B cell (primary cell): ENCODE data around the gene CFAP61. TPM values are rescaled to one million over a fixed set of nuclear protein-coding genes. Genes with fewer than 3 reads are reported as not detected.

ENCODE experiments used
- ATAC-seq: fragments of 200-7000 bp; cut with Tn5 transposase; one replicate; pipeline ENCODE4 v1.10.0; 2021; ENCODE audit warnings: low read depth, mild to moderate bottlenecking, moderate number of reproducible peaks, moderate library complexity
- CTCF ChIA-PET: fragments of 350-600 bp; sonication (Branson Sonifier 250); formaldehyde crosslinking; loops from one replicate; lab custom pipeline; 2021; ENCODE audit warnings: antibody characterized with exemption, inconsistent platforms; lab: Charles Lee
- POLR2A ChIA-PET: fragments of 350-600 bp; sonication (Branson Sonifier 250); formaldehyde crosslinking; loops from one replicate; lab custom pipeline; 2021; ENCODE audit warnings: antibody characterized with exemption; lab: Charles Lee
- DNase-seq: peaks from one replicate; pipeline ENCODE4 v3.0.0; 2013
- H2AFZ ChIP-seq: 2 replicates; pipeline ENCODE4 v1.6.1; 2012; ENCODE audit warnings: mild to moderate bottlenecking, low read depth, low read length; ENCODE audit not compliant: insufficient read depth, poor library complexity, severe bottlenecking
- H3K27ac ChIP-seq, 2 donors: 1 replicate in 1 of 2; 2 replicates in 1 of 2; pipeline ENCODE4 v1.5.1; 2012 to 2013; ENCODE audit warnings: low read length in 2 of 2, mild to moderate bottlenecking in 2 of 2, moderate library complexity in 1 of 2
- H3K27me3 ChIP-seq, 4 experiments: fragments of 200-600 bp in 1 of 4; sonication (generic) in 1 of 4; replicated peaks in 1 of 4; 1 replicate in 2 of 4; 2 replicates in 2 of 4; pipeline versions ENCODE4 v1.6.1 to v1.7.0; 2013 to 2016; ENCODE audit warnings: low read length in 3 of 4, mild to moderate bottlenecking in 2 of 4, mixed read lengths in 1 of 4, moderate library complexity in 1 of 4; ENCODE audit not compliant: insufficient read depth in 4 of 4, control insufficient read depth in 3 of 4; ENCODE audit errors: control extremely low read depth in 1 of 4
- H3K36me3 ChIP-seq, 2 experiments: replicated peaks in 1 of 2; 1 replicate in 1 of 2; 2 replicates in 1 of 2; pipeline versions ENCODE4 v1.6.1 to v1.7.1; 2013; ENCODE audit warnings: low read length in 1 of 2; ENCODE audit not compliant: insufficient read depth in 2 of 2, control insufficient read depth in 1 of 2; ENCODE audit errors: control extremely low read depth in 1 of 2, extremely low read depth in 1 of 2
- H3K4me1 ChIP-seq, 2 donors: fragments of 200-600 bp in 1 of 2; sonication (generic) in 1 of 2; 1 replicate in 1 of 2; 2 replicates in 1 of 2; pipeline versions ENCODE4 v1.5.1 to v1.6.1; 2013 to 2017; ENCODE audit warnings: low read length in 2 of 2; ENCODE audit not compliant: control insufficient read depth in 2 of 2, insufficient read depth in 2 of 2
- H3K4me2 ChIP-seq: replicated peaks from 2 replicates; pipeline ENCODE3; 2012; ENCODE audit warnings: mild to moderate bottlenecking, low read depth, low read length; ENCODE audit not compliant: poor library complexity, severe bottlenecking
- H3K4me3 ChIP-seq, 5 experiments: fragments of 200-600 bp in 1 of 5; sonication (generic) in 1 of 5; 1 replicate in 3 of 5; 2 replicates in 2 of 5; pipeline versions ENCODE4 v1.5.1 to v1.7.0; 2011 to 2016; ENCODE audit warnings: low read length in 4 of 5, mild to moderate bottlenecking in 4 of 5, low read depth in 2 of 5, control low read depth in 1 of 5, moderate library complexity in 1 of 5; ENCODE audit not compliant: insufficient read depth in 1 of 5; ENCODE audit errors: control extremely low read depth in 1 of 5, extremely low read depth in 1 of 5
- H3K79me2 ChIP-seq: fragments of 200-600 bp; sonication (generic); one replicate; pipeline ENCODE4 v1.6.0; 2016; ENCODE audit warnings: low read length; ENCODE audit not compliant: control insufficient read depth, insufficient read depth
- H3K9ac ChIP-seq: fragments of 200-600 bp; sonication (generic); 2 replicates; pipeline ENCODE4 v1.6.1; 2017; ENCODE audit warnings: mild to moderate bottlenecking, low read length, moderate library complexity
- H3K9me3 ChIP-seq, 3 donors: one replicate each; pipeline versions ENCODE4 v1.6.1 to v1.7.1; 2013; ENCODE audit warnings: low read length in 2 of 3; ENCODE audit not compliant: control insufficient read depth in 2 of 3, insufficient read depth in 1 of 3; ENCODE audit errors: control extremely low read depth in 1 of 3
- H4K20me1 ChIP-seq: 2 replicates; pipeline ENCODE4 v1.6.0; 2012; ENCODE audit warnings: mild to moderate bottlenecking, low read length; ENCODE audit not compliant: insufficient read depth, control insufficient read depth, poor library complexity, severe bottlenecking
- H3K27ac Mint-ChIP-seq: one replicate; pipeline ENCODE4 v1.8.0; 2021; ENCODE audit warnings: mixed read lengths
- H3K27me3 Mint-ChIP-seq: one replicate; pipeline ENCODE4 v1.8.0; 2021; ENCODE audit warnings: mixed read lengths
- H3K4me1 Mint-ChIP-seq: one replicate; pipeline ENCODE4 v1.8.0; 2021; ENCODE audit warnings: mixed read lengths
- H3K4me3 Mint-ChIP-seq: one replicate; pipeline ENCODE4 v1.8.0; 2021; ENCODE audit warnings: mixed read lengths
- H3K9me3 Mint-ChIP-seq: one replicate; pipeline ENCODE4 v1.8.0; 2022; ENCODE audit warnings: mixed read lengths; ENCODE audit not compliant: insufficient read depth
- CTCF ChIP-seq: fragments of 200-600 bp; IDR thresholded peaks from one replicate; pipeline ENCODE4 v1.8.0; 2022; ENCODE audit warnings: antibody characterized with exemption, mild to moderate bottlenecking
- EZH2 ChIP-seq: IDR thresholded peaks from 2 replicates; pipeline ENCODE4 v1.6.1; 2012; ENCODE audit warnings: borderline replicate concordance, low read depth, mild to moderate bottlenecking, moderate library complexity, low read length; ENCODE audit not compliant: insufficient read depth, poor library complexity, severe bottlenecking
- WGBS: methylation state at CpG from one replicate; pipeline ENCODE4 v1.1.5; 2013; ENCODE audit warnings: missing lambda C conversion rate; ENCODE audit not compliant: insufficient coverage; 5-methylcytosine and 5-hydroxymethylcytosine counted together
- intact Hi-C: fragments of 100-400 bp; cut with micrococcal nuclease; formaldehyde crosslinking; loops from one replicate; pipeline ENCODE4 v1.10.0; 2022
- polyA plus RNA-seq: library from polyadenylated mRNA; depleted of rRNA; stranded (reverse); fragments of >200 nt; gene quantifications from 2 replicates; pipeline ENCODE4 v1.2.3, GENCODE V29; 2012
- total RNA-seq, 2 donors: library from RNA; stranded (reverse); fragments of 120-200 nt in 1 of 2; gene quantifications; 1 replicate in 1 of 2; 2 replicates in 1 of 2; pipeline versions ENCODE4 v1.2.3 to v1.2.4, GENCODE V29; 2013 to 2022

Gene CFAP61
- total and polyA plus RNA-seq, 2 donors (not counting 1 experiment from before 2014, with no cell fraction given) = not detected

- Histone ChIP-seq H4K20me1 (no peaks in the 10 kb centered on the region), H3K27ac (no peak overlapping the region), H3K4me3 (no peak overlapping the region), H3K4me1 (peaks cover 13 to 15% of the 10 kb centered on the region in 2 donors), H3K79me2 (no peaks in the 10 kb centered on the region), H3K36me3 (no peaks in the 10 kb centered on the region), H3K4me2 (no peak overlapping the region), H3K27me3 (peaks cover 0 to 28% (median 1%) of the 10 kb centered on the region in 4 experiments), H3K9me3 (no peaks in the 10 kb centered on the region), H2AFZ (no peak overlapping the region), H3K9ac (no peak overlapping the region)
- POLR2A ChIA-PET = no interaction called here
- DNase-seq (no peak), ATAC-seq (no peak)
- intact Hi-C loops = no loop called here
- H3K4me1 Mint-ChIP-seq = peaks cover 13% of the 10 kb centered on the region
- WGBS = 88% methylated on average over 6 of the region's 7 CpGs
- H3K27me3 Mint-ChIP-seq = peaks cover 47% of the 10 kb centered on the region
- no peak for TF ChIP-seq CTCF
- TF ChIP-seq EZH2 = no peak
- CTCF ChIA-PET = no interaction called here
- no peak overlapping the region for H3K27ac Mint-ChIP-seq
- no peaks in the 10 kb centered on the region for H3K9me3 Mint-ChIP-seq
- H3K4me3 Mint-ChIP-seq = no peak overlapping the region
Observed at GRCh38 chr20:20005342-20005741, 47.0 kb upstream of the CFAP61 start.

DNA sequence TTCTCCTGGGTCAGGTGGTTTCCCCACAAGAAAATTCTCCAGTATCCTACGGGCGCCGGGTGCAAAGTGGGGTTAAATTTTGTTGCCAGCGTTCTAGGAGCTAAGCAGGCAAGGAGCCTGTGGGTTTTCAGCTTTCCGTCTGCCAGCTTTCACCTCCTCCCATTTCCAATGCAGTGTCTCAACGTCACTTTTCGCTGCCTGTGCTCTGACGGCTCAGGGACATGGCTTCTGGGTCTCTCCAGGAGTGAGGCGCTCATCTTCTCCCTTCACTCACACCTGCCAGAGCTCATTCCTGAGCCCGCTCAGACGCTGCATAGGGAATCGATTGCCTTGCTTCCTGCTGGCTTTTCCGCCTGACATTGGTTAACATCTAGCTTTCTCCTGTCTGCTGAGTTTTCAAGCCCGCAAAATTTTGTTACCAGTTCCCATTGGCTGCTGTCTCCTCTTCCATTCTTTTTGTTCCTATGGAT, 42.5 kb upstream of the CFAP61 start:
- Histone ChIP-seq H3K36me3 (no peaks in the 10 kb centered on the region), H3K27me3 (peaks cover 0 to 21% (median 5%) of the 10 kb centered on the region in 4 experiments), H3K4me1 (no peaks in the 10 kb centered on the region), H2AFZ (no peak overlapping the region), H3K79me2 (no peaks in the 10 kb centered on the region), H3K9me3 (no peaks in the 10 kb centered on the region), H3K27ac (no peak overlapping the region), H3K4me2 (no peak overlapping the region), H3K9ac (no peak overlapping the region), H4K20me1 (no peaks in the 10 kb centered on the region), H3K4me3 (no peak overlapping the region)
- DNase-seq (no peak), ATAC-seq (no peak)
- TF ChIP-seq CTCF (no peak), EZH2 (no peak)
- Mint-ChIP-seq H3K27ac (no peak overlapping the region), H3K27me3 (peaks cover 31% of the 10 kb centered on the region), H3K9me3 (no peaks in the 10 kb centered on the region), H3K4me1 (no peaks in the 10 kb centered on the region), H3K4me3 (no peak overlapping the region)
- CTCF ChIA-PET = no interaction called here
- WGBS = 81% methylated on average over 11 of the region's 14 CpGs
- intact Hi-C loops = loop anchor here (10.0 kb wide), 3 partner anchors 195 to 1725 kb away; partner anchors contain the start of genes SMIM26 and ZNF133
- POLR2A ChIA-PET = no interaction called here
